H1 (cell line): ENCODE results near the gene MRPL9. TPM values are rescaled to one million over a fixed set of nuclear protein-coding genes. Genes with fewer than 3 reads are reported as not detected.
"Not testable (repeated sequence)": the region's sequence is repeated elsewhere in the genome, so short reads cannot be mapped to it uniquely, and the experiment has no call there.

Experiments used
- CTCF ChIA-PET: fragments of 300-600 bp; sonication (Branson Sonifier 250); formaldehyde crosslinking; loops from one replicate; lab custom pipeline; 2021; ENCODE audit not compliant: partially characterized antibody; lab: Charles Lee
- POLR2A ChIA-PET: fragments of 300-600 bp; sonication (Branson Sonifier 250); formaldehyde crosslinking; loops from one replicate; lab custom pipeline; 2021; ENCODE audit warnings: inconsistent platforms; ENCODE audit not compliant: partially characterized antibody; lab: Charles Lee
- DNase-seq, 2 experiments: peaks; one replicate each; pipeline versions ENCODE4 v3.0.0 to v3.0.0-alpha.2; 2010 to 2022; ENCODE audit warnings: low spot score in 2 of 2, low read depth in 1 of 2, mixed read lengths in 1 of 2
- FAIRE-seq: peaks from 2 replicates; lab custom pipeline; 2011; peaks lifted over from hg19 to GRCh38; lab: Jason Lieb, UNC
- H2AFZ ChIP-seq: 2 replicates; pipeline ENCODE4 v1.8.1; 2012; ENCODE audit warnings: low read length, inconsistent platforms
- H2AK5ac ChIP-seq: 2 replicates; pipeline ENCODE4 v1.6.1; 2013; ENCODE audit warnings: low read depth, low read length
- H2BK120ac ChIP-seq: replicated peaks from 2 replicates; pipeline ENCODE3; 2013; ENCODE audit warnings: low read depth, low read length, inconsistent platforms
- H2BK12ac ChIP-seq: 2 replicates; pipeline ENCODE4 v1.6.1; 2013; ENCODE audit warnings: low read depth, low read length
- H2BK15ac ChIP-seq: 2 replicates; pipeline ENCODE4 v1.6.1; 2013; ENCODE audit warnings: low read length
- H2BK20ac ChIP-seq: 2 replicates; pipeline ENCODE4 v1.6.1; 2013; ENCODE audit warnings: low read length
- H2BK5ac ChIP-seq: 2 replicates; pipeline ENCODE4 v1.6.1; 2013; ENCODE audit warnings: low read depth, low read length
- H3K14ac ChIP-seq: 2 replicates; pipeline ENCODE4 v1.6.1; 2013; ENCODE audit warnings: inconsistent platforms; ENCODE audit not compliant: insufficient read length
- H3K18ac ChIP-seq: 2 replicates; pipeline ENCODE4 v1.6.1; 2013; ENCODE audit warnings: low read length; ENCODE audit errors: extremely low read depth
- H3K23ac ChIP-seq: 2 replicates; pipeline ENCODE4 v1.6.1; 2013; ENCODE audit warnings: inconsistent platforms; ENCODE audit not compliant: insufficient read length
- H3K23me2 ChIP-seq: 2 replicates; pipeline ENCODE4 v1.6.1; 2013; ENCODE audit warnings: low read depth, low read length
- H3K27ac ChIP-seq: 2 replicates; pipeline ENCODE4 v1.6.1; 2011; ENCODE audit warnings: low read depth, low read length, inconsistent platforms
- H3K27me3 ChIP-seq, 4 experiments: replicated peaks in 1 of 4; 1 replicate in 1 of 4; 2 replicates in 3 of 4; pipeline versions ENCODE4 v1.6.1 to v1.8.1; 2011 to 2013; ENCODE audit warnings: low read length in 3 of 4, mild to moderate bottlenecking in 3 of 4, inconsistent platforms in 2 of 4, mixed read lengths in 2 of 4, moderate library complexity in 1 of 4; ENCODE audit not compliant: control insufficient read depth in 3 of 4, insufficient read depth in 3 of 4; ENCODE audit errors: extremely low read depth in 1 of 4
- H3K36me3 ChIP-seq, 4 experiments: 2 replicates each; pipeline versions ENCODE4 v1.6.1 to v1.8.1; 2011 to 2013; ENCODE audit warnings: mild to moderate bottlenecking in 4 of 4, low read length in 3 of 4, moderate library complexity in 2 of 4, control low read depth in 1 of 4, inconsistent platforms in 1 of 4; ENCODE audit not compliant: insufficient read depth in 4 of 4, control insufficient read depth in 2 of 4
- H3K4ac ChIP-seq: replicated peaks from 2 replicates; pipeline ENCODE3; 2013; ENCODE audit warnings: low read length, low read depth, mixed read lengths, inconsistent platforms; ENCODE audit not compliant: insufficient read length
- H3K4me1 ChIP-seq, 4 experiments: replicated peaks in 1 of 4; 1 replicate in 1 of 4; 2 replicates in 3 of 4; pipeline versions ENCODE4 v1.6.1 to v1.8.1; 2011 to 2013; ENCODE audit warnings: low read length in 3 of 4, inconsistent platforms in 2 of 4, mixed read lengths in 1 of 4; ENCODE audit not compliant: insufficient read depth in 4 of 4, control insufficient read depth in 3 of 4
- H3K4me2 ChIP-seq, 2 experiments: 2 replicates each; pipeline versions ENCODE4 v1.6.1 to v1.8.1; 2011 to 2013; ENCODE audit warnings: low read depth in 2 of 2, low read length in 2 of 2, control low read depth in 1 of 2, inconsistent platforms in 1 of 2, mild to moderate bottlenecking in 1 of 2; ENCODE audit not compliant: insufficient read depth in 1 of 2
- H3K4me3 ChIP-seq, 4 experiments: fragments of 200-600, 300-600 bp in 1 of 4; sonication (generic), shearing (Covaris generic), sonication (Bioruptor Twin) in 1 of 4; 2 replicates each; pipeline versions ENCODE4 v1.5.1 to v1.8.1; 2011 to 2016; ENCODE audit warnings: low read length in 4 of 4, low read depth in 3 of 4, control low read depth in 2 of 4, inconsistent platforms in 2 of 4, mild to moderate bottlenecking in 2 of 4, mixed read lengths in 1 of 4, moderate library complexity in 1 of 4; ENCODE audit not compliant: insufficient read depth in 2 of 4; ENCODE audit errors: extremely low read depth in 1 of 4
- H3K56ac ChIP-seq: replicated peaks from 2 replicates; pipeline ENCODE3; 2013; ENCODE audit warnings: low read depth, mild to moderate bottlenecking, mixed read lengths, low read length, inconsistent platforms; ENCODE audit not compliant: insufficient read length
- H3K79me1 ChIP-seq: 2 replicates; pipeline ENCODE4 v1.6.1; 2013; ENCODE audit warnings: low read depth, low read length, control low read depth
- H3K79me2 ChIP-seq, 2 experiments: 2 replicates each; pipeline versions ENCODE4 v1.6.1 to v1.8.1; 2012 to 2013; ENCODE audit warnings: low read length in 2 of 2, mild to moderate bottlenecking in 2 of 2, inconsistent platforms in 1 of 2; ENCODE audit not compliant: insufficient read depth in 2 of 2, control insufficient read depth in 1 of 2
- H3K9ac ChIP-seq, 4 experiments: replicated peaks in 1 of 4; 1 replicate in 1 of 4; 2 replicates in 3 of 4; pipeline versions ENCODE4 v1.6.1 to v1.8.1; 2011 to 2013; ENCODE audit warnings: low read depth in 3 of 4, low read length in 3 of 4, control low read depth in 2 of 4, mild to moderate bottlenecking in 2 of 4, moderate library complexity in 2 of 4, inconsistent platforms in 1 of 4; ENCODE audit errors: extremely low read depth in 1 of 4
- H3K9me3 ChIP-seq, 2 experiments: 2 replicates each; pipeline versions ENCODE4 v1.6.1 to v1.8.1; 2012 to 2013; ENCODE audit warnings: mild to moderate bottlenecking in 2 of 2, moderate library complexity in 2 of 2, control low read depth in 1 of 2, inconsistent platforms in 1 of 2, low read depth in 1 of 2, low read length in 1 of 2, mixed read lengths in 1 of 2; ENCODE audit not compliant: insufficient read depth in 2 of 2
- H4K20me1 ChIP-seq, 2 experiments: replicated peaks in 1 of 2; 2 replicates each; pipeline versions ENCODE3 to v1.8.1; 2011 to 2013; ENCODE audit warnings: inconsistent platforms in 2 of 2, low read length in 2 of 2, mild to moderate bottlenecking in 1 of 2; ENCODE audit not compliant: insufficient read depth in 2 of 2, control insufficient read depth in 1 of 2
- H4K5ac ChIP-seq: 2 replicates; pipeline ENCODE4 v1.6.1; 2013; ENCODE audit warnings: low read length, low read depth, mixed read lengths, inconsistent platforms; ENCODE audit not compliant: insufficient read length
- H4K8ac ChIP-seq: 2 replicates; pipeline ENCODE4 v1.8.0; 2013; ENCODE audit warnings: mild to moderate bottlenecking, moderate library complexity, low read length, inconsistent platforms; ENCODE audit not compliant: insufficient read depth; ENCODE audit errors: extremely low read depth
- H4K91ac ChIP-seq: replicated peaks from 2 replicates; pipeline ENCODE3; 2013; ENCODE audit warnings: low read length, mixed read lengths, inconsistent platforms; ENCODE audit not compliant: insufficient read length
- WGBS, 2 experiments: shearing (Covaris generic) in 1 of 2; methylation state at CpG; one replicate each; pipeline versions ENCODE4 v1.1.6 to v1.1.7; 2013 to 2015; ENCODE audit warnings: low lambda C conversion rate in 2 of 2, mixed read lengths in 2 of 2, inconsistent platforms in 1 of 2, low coverage in 1 of 2, missing lambda C conversion rate in 1 of 2; ENCODE audit not compliant: insufficient replicate concordance in 2 of 2, insufficient coverage in 1 of 2, insufficient read length in 1 of 2; ENCODE audit errors: extremely low coverage in 1 of 2, missing lambda C conversion rate in 1 of 2; 5-methylcytosine and 5-hydroxymethylcytosine counted together
- polyA plus RNA-seq, 7 experiments: library from polyadenylated mRNA; depleted of rRNA in 3 of 7; stranded (reverse) in 5 of 7; unstranded in 2 of 7; fragments of >200 nt in 5 of 7; fragments of 200-250 nt in 2 of 7; gene quantifications; 1 replicate in 5 of 7; 2 replicates in 1 of 7; 4 replicates in 1 of 7; pipeline versions ENCODE4 v1.2.1 to v1.2.3, GENCODE V29; 2011 to 2013; ENCODE audit warnings: missing spikeins in 2 of 7, mixed read lengths in 2 of 7
- total RNA-seq: library from RNA; stranded (reverse); fragmentation: NEBNext Ultra II Directional; extraction: Animal tissue kit (Norgen Biotek cat#: 25700); gene quantifications from 2 replicates; pipeline ENCODE4 v1.2.1, GENCODE V29; 2021

The MRPL9 gene
- total and polyA plus RNA-seq, 2 of the 8 experiments (the other 6 are each of a cell fraction or from before 2014, with no cell fraction given), result 74.9 to 113 TPM

GRCh38 chr1:151780736-151781135, 17.4 kb upstream of the MRPL9 start:
- H3K56ac ChIP-seq, H2BK15ac ChIP-seq, H3K23me2 ChIP-seq, H2BK20ac ChIP-seq, H3K4me2 ChIP-seq, H3K4me3 ChIP-seq, H2AFZ ChIP-seq, H3K79me1 ChIP-seq, H3K23ac ChIP-seq, H2BK120ac ChIP-seq, H3K79me2 ChIP-seq, H2AK5ac ChIP-seq, DNase-seq, POLR2A ChIA-PET, H2BK5ac ChIP-seq, H3K27ac ChIP-seq, H2BK12ac ChIP-seq, H3K14ac ChIP-seq, H4K20me1 ChIP-seq, H3K18ac ChIP-seq, H4K5ac ChIP-seq, H3K4ac ChIP-seq, H3K9me3 ChIP-seq, H3K27me3 ChIP-seq, H4K8ac ChIP-seq, H4K91ac ChIP-seq, H3K4me1 ChIP-seq, H3K9ac ChIP-seq, FAIRE-seq: not testable (repeated sequence)
- peaks cover 0 to 25% (median 5%) of the 10 kb centered on the region in 4 experiments; a peak in 5 of 8 replicates for H3K36me3 ChIP-seq
- WGBS, 2 experiments, result 90% methylated on average over 5 of the region's 5 CpGs; no CpG with 5 or more reads in 1 of the 2 experiments
- CTCF ChIA-PET, result interaction anchor here (0.7 to 1.3 kb wide), 2 partner anchors 9 to 316 kb away, joined by 3 to 6 read pairs; partner anchors contain the start of gene TDRKH
